GM19035 (cell line): ENCODE measurements around the gene JCAD.
"Not testable (repeated sequence)": the region's sequence is repeated elsewhere in the genome, so short reads cannot be mapped to it uniquely, and the experiment has no call there.

Source experiments
- ATAC-seq: cut with Tn5 transposase; IDR thresholded peaks from one replicate; pipeline ENCODE4 v1.9.1; 2021; ENCODE audit not compliant: unreplicated experiment

The JCAD gene

DNA sequence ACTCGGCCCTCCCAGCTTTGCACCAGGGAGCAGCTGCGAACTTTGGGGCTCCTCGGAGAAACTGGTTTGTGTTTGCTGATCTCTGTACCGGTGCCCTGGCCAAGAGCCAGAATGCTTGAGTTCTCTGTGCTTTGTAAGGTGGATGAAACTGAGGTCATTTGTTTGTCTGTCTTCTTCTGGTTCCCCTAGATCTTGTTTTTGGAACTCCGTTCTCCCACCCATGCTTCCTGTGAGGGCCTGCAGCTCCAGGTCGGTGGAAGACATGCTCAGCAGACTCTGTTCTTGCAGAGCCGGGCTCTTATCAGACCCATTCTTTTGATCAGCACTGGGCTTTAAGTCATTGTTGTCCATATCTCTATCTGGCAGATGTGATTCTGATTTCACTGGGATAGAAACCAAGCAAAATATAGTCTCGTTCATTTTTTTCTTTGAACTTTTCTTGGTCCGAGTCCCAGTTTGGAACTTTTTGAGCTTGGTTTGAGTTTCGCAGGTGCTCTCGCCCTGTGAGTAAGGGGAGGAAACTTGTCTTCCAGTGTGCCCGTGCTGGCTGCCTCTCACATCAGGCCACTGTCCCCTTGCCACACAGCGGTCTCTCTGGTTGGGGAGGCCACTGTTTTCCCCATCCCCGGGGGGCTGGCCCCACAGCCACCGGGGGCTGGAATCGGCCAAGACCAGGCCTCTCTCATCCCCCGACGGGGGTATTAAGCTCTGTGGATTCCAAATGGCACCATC, 31.2 kb downstream of the JCAD start:
- no peak for ATAC-seq

DNA sequence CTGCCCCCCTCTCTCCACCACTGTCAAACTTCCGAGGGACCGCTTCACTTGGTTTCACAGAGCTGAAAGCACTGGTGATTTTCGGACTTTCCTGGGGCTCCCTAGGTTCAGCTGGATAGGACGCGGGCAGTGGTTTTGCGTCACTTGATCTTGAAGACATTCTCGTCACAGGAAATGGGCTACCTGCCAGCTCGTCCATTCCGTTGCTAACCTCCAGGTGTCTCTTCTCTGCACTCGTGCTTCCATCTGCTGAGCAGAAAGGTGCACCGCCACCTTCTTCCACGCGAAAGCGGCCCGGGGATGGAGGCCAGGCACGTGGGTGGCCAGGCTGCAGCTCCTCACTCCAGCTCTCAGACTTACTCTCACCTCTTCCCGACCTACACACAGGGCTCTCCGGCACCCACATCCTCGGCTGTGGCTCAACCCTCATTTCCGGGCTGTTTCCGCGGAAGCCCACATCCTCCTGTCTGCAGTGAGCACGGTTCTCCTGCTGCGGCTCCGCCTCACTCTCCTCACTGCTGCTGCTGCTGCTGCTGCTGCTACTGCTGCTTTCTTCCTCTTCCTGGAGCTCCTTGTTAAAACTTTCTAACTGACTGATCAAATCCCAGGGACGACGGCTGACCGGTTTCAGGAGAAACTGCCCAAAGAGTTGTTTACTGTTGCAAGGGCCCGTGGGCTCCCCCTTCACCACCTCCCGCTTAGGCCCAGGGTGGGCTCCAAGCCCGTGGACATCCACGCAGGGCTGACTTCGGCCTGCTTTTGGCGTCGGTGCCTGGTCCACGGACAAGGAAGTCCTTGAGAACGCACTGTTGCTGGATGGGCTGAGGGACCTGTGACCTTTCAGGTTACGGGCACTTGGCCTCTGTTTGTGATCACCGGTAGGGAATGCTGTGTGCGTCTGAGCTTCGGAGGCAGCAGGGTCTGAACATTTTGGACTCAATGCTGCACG, 32.1 kb downstream of the JCAD start:
- peak; percentile 95 for ATAC-seq

DNA sequence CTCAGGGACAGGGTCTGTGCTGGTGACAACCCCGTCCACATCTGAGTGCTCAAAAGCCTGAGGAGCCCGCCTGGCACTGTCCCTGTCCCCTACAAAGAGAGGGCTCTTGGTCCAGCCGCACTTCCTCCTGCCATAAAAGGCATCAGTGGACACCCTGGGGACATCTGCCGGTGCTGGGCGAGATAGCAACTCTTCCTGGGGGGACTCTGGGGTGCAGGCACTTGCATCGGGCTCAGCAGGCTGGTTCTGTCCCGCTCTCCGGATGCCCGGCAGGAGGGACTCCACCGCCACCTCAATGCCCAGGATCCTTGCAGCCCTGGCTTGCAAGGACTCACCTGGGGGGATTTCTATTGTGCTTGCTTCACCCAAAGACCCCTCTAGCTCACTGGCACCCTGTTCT, 32.8 kb downstream of the JCAD start:
- no peak for ATAC-seq

DNA sequence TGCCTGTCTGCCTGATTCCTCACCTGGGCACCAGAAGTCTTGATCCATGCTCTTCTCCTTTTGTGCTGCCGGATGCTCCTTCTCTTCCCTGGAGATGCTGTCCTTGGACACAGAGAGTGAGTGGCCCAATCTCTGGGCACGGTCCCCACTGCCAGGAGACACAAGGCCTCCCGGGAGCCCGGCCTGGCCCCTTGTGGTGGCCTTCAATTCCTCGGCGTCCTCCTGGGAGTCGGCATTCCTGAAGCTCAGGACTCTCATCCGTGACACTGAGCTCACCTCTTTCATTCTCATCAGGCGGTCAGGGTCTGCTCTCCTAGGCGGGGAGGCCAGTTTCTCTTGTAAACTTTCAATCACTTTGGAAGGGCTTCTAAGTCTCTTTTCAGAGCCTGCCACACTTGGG, 33.3 kb downstream of the JCAD start:
- ATAC-seq: no peak

DNA sequence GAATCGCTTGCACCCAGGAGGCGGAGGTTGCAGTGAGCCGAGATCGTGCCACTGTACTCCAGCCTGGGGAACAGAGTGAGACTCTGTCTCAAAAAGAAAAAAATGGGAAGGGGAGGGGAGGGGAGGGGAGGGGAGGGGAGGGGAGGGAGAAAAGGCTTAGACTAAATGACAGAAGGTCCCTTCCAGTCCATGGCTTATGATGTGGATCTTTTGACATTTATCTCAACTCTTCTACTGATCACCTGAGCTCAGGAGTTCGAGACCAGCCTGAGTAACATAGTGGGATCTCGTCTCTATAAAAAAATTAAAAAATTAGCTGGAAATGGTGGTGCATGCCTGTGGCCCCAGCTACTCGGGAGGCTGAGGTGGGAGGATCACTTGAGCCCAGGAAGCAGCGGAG, 34.0 kb downstream of the JCAD start:
- not testable (repeated sequence) for ATAC-seq

DNA sequence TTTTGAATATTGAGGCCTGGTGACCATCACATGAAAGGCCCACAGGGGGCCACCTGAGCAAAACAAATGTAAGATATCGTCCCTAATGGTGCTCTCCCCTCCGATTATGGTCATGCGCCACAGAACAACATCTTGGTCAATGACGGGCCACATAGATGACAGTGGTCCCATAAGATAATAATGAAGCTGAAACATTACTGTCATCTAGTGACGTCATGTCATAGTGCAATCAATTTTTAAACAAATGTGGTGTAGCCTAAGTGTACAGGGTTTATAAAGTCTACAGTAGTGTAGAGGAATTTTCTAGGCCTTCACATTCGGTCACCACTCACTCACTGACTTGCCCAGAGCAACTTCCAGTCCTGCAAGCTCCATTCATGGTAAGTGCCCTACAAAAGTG, 36.8 kb downstream of the JCAD start:
- ATAC-seq: no peak

DNA sequence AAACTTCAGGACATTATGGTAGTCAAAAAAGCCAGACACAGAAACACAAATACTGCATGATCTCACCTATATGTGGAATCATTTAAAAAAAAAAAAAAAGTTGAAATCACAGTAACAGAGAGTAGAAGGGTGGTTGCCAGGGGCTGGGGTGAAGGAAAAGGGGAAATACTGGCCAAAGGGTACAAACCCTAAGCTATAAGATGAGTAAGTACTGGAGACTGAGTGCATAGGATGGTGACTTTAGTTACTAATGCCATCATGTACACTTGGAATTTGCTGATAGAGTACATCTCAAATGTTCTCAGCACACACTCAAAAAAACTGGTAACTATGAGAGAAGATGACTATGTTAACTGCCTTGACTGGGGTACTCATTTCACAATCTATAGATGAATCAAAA, 39.9 kb downstream of the JCAD start:
- ATAC-seq: no peak

DNA sequence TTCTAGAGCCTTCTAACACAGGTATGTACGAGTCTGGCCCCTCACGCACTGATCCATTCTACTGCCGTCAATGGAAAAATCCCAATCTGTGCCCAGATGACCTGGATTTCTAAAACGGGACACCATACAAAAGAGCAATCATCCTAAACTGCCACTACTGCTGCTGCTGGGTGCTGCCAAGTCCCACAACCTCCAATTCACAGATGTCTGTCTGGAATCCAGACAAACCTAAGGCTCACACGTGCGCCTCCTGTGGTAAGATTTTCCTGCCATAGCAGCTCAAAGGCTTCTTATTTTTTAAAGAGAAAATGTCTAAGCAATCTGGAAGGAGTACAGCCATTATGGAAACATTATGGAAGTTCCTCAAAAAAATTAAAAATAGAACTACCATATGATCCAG, 40.9 kb downstream of the JCAD start:
- no peak for ATAC-seq

DNA sequence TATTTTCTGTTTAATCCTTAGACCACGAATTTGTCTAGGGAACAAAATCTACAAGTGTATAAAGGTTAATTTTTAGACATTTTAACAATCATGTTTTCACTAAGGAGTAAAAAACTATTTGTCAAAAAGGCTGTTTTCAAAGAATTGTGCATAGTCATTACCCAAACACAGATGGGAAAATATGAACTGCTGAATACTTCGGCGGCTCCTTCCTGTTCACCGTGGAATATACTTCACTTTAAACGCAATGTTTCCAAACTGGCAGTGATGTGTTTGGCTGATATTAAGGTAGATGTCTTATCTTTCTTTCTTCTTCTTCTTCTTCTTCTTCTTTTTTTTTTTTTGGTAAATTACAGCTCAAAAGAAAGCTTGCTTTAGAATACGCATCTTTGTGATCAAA, 41.4 kb downstream of the JCAD start:
- ATAC-seq: no peak

DNA sequence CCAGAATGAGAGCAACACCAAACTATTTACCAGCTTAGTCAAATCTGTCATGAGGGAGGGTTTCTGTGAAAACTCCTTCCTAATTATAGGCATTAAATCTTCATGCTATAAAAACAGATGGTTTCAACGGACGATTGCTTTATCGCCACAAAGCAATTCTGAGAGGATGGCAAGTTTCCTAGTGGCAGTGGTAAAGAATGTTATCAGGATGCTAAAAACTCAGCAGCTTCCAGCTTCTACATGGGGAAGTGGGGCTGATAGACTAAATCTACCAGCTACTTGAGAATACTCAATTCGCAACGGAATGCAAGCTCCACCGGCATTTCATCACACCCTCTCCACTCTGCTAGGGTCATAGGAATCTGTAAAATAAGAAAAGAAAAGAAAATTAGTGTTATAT, 41.8 kb downstream of the JCAD start:
- no peak for ATAC-seq

DNA sequence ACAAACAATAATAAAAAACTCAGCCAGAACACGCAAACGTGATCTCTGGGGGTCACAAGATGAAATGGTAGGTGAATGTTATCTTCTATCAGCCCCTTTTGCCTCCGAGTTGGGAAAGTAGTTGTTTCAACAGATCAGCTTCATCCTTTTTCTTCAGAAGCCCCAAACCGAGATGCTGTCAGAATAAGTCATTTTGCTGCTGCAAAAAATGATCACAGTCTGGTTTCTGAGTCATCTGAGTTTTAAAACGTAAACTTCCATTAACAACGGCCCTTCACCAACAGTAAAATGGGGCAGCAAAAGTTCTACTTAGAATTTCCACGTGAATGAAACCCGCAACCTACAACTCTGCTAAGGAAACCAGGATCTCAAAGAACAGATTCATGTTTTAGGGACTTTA, 44.9 kb downstream of the JCAD start:
- ATAC-seq: no peak

DNA sequence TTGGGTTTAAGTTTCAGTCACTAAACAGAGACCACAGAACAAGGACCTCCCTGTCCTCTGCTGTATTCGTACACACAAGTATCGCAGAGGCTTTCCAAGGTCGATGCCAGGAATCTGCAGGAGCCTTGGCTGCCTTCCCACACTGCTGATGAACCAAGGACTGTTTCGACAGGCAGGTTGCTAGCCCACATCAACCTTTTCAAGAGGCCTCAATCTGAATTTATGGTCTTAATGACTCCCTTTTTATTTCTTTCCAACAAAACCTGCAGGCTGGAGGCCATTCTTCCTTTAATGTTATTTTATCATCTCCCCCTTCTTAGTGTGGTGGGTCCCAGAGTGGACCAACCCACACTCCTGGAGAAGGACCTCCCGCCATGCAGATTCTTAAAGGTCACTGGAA, 45.6 kb downstream of the JCAD start:
- ATAC-seq: no peak

DNA sequence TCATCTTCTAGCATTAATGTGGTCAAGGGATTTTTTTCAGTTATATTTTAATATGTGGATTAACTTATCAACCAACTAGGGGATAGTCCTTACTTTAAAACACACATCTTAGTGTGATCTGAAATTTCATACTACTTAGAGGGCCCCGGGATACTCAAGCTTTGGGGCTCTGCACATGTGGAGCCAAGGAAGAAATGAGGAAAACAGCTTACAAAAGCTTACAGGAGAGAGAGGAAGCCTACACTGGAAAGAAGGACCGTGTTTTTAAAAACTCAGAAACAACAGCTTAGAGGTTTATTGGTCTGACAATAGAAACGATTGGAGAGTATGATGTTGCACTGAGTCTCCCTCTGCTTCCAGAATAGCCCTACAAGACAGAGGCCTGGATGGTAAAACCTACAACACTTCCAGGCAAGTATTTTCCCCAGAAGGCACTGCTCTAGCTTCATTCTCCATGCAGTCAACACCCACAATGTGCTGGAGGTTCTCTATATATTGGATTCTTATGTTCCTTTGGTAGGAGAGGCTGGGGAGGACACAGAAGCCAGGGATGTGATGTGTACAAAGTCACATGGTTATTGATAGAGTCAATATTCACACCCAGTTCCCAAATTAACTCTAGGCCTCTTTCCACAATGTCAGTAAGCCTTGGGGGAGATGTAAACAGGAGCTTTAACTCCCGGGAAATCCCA, 47.3 kb downstream of the JCAD start:
- ATAC-seq: no peak

DNA sequence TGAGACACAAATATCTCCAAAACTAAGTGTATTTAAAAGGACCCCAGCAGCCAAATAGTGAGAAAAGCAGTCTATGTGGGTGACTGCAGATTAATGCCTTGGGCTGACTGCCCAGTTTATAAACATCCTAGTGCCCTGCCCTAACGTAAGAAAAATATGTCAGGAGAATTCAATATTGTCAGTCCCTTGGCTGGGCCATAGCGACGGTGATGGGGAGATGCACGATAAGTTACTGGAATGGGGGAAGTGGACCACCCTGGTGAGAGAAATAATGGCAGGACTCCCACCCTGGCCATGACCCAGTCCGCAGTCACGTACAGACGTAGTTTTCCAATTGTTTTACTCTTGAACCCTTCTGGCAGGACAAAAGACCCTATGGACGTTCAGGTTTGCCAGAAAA, 48.0 kb downstream of the JCAD start:
- no peak for ATAC-seq

DNA sequence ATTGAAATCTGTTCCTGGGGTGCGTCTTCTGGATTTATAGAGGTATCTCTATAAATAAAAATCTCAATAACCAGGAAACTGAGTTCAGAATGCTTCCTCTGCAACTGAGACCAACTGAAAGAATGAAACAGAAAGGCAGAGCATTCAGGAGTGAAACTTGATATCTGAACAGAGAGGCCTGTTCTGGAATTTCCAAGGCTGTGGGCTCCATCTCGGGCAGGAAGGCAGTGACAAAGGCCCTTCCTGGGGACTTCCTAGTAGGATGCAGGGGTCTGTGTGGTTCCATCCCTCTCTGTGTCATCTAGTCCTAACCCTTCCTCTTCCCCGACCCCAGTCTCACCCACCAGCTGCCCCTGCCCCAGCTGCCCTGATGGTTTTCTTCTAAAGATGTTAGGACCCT, 52.0 kb downstream of the JCAD start:
- ATAC-seq: no peak

DNA sequence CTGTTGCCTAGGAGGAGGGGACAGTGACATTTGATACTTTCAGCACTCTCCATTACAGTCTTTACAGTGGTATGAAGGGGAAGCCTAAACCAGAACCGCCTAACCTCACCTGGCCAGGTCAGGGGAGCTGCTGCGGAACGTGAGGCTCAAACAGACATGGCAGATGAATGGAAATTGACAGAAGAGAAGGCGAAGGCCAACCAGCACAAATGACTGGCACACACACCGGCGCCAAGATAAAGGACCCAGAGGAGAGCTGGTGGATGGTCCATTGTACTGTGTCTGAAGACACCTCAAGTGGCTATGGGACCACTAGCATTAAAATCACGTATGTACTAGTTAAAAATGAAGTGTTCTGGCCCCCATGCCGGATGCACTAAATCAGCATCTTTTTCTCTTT, 53.0 kb downstream of the JCAD start:
- no peak for ATAC-seq

DNA sequence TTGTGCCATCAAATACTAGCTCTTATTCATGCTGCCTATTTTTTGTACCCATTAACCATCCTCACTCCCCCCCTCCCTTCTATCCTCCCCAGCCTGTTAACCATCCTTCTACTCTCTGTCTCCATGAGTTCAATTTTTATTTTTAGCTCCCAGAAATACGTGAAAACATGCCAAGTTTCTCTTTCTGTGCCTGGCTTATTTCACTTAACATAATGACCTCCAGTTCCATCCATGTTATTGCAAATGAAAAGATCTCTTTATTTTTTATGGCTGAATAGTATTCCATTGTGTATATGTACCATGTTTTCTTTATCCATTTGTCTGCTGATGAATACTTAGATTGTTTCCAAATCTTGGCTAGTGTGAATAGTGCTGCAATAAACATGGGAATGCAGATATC, 54.3 kb downstream of the JCAD start:
- ATAC-seq: not testable (repeated sequence)

DNA sequence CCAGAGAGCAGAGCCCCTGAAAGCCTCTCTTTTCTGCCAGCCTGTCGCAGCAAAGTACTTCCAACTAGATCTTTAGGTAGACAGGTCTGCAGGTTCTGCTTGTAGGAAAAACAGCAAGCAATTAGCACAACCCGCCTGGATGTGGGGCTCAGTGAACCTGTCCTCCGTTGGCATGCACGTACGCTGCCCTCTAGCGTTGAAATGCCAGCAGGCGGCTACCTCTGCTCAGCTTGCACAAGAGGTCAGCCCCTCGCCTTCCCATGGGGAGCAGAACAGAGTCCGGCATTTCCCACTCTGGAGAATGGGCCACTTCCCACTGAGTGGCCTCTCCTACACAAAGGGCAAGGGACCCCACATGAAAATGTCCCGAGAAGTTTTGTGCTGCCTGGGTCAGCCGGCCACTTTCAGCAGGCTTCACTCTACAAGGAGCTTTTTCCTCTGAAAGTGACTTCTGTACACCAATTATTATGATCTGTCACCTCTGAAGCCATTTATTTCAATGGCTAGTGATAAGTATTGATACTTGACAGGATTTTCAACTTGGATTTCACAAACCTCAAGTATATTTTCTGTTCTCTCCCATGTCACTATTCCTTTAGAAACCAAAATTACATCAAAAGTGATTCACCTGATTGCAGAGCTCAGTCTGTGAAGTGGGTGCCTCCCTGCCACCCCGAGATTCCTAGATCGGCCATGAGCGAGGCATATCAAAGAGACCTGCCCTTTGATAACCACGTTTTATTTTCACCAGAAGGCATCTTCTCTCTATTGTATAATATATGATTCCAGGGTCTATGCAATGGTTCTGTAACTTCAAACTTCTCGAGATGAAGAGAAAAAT, 56.7 kb downstream of the JCAD start:
- ATAC-seq: no peak

DNA sequence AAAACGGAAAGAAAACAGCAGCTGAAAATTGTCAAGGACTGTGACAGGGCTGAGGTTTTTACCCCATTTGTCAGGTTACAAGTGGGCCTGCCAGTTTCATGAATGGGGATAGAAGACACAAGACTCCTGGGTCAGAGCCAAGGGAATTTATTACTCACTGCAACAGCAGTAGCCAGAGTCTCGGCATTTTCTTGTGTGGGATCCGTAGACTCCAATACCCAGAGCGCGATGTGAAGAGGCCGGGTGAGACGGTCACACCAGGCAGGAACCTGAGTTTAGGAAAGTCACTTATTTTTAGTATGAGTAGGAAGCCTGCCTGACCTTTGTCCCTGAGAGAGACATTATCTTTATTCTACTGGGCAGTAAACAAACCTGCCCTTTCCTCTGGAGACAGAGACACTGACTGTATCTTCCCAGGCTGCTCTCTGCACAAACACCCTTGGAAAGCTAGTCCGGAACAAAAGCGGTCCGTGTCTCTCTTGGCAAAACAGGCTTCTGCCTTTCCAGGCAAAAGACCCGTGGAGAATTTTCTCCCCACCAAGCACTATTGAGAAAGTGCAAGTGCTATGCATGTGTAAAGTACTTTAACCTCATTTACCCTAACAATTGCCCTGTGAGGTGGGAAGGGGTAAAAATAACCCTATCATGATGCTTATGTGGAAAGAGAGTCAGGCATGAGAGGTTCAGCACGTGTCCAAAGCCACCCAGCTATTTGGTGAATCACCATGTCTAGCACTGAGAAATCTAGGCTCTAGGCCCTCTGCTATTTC, 58.4 kb downstream of the JCAD start:
- no peak for ATAC-seq

DNA sequence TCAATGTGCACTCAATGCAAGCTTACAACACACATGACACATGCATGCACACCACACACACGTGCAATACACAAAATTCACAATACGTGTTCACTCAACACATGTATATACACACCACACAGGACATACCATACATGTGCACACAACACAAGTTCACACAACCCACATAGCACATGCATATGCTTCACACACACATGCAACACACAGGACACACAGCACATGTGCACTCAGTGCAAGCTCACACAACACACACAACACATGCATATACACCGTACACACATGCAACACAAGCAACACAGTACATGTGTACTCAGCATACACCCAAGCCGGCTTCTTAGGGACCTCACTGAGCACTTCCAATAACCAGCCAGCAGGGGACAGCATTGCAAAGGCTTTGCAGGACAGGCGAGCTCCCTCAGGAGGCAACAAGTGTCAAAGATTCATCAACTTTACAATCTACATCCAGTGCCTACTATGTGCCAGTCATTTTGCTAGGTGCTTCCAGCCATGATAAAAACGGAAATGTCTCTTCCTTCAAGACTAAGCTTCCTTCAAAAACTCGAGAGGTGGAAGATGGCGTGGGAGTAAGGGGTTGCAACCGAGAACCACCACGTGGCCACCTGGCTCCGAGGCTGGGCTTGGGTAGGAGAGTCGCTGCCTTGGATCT, 61.1 kb downstream of the JCAD start:
- ATAC-seq: peak; percentile 75
